NCI-H2107 treated with DMSO at 0.1 percent for 48 hours (cell line): Measurements from ENCODE around the gene MRPS5.

Source experiments
- DNase-seq: peaks from one replicate; lab custom pipeline; 2025; ENCODE audit not compliant: unreplicated experiment; lab: John Stamatoyannopoulos, UW

Gene MRPS5

DNA sequence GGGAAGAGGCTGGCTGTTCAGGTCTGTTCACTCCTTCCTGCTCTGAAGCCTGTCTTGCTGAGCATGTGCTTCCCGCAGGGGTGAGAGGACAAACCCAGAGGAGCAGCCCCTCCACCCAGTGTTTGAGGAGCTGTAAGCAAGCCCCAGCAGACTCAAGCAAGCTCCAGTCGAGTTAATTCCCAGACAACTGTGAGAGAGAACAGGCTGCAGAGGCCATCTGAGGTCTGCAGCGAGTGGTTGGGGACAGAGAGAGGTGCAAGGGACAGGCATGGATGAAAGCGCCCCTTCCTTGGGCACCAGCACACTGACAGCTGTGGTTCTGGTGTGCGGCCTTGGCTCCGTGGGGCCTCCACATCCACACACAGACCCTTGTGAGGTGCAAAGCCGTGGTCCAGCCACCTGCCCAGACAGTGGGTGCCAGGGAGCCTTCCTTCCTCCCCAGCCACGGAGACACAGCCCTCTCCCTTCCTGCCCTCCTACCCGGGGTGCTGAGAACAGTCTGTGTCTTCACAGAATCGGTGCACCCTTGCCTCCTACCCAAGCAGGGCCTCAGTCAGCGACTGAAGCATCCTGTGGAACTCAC lies 59.9 kb downstream of the MRPS5 start:
- DNase-seq, result no peak

GRCh38 chr2:95061119-95061512 lies 60.5 kb downstream of the MRPS5 start:
- DNase-seq, result no peak

GRCh38 chr2:95060446-95061118 lies 61.0 kb downstream of the MRPS5 start:
- no peak for DNase-seq

- no peak for DNase-seq
Observed at GRCh38 chr2:95059656-95060370, 61.8 kb downstream of the MRPS5 start.

DNA sequence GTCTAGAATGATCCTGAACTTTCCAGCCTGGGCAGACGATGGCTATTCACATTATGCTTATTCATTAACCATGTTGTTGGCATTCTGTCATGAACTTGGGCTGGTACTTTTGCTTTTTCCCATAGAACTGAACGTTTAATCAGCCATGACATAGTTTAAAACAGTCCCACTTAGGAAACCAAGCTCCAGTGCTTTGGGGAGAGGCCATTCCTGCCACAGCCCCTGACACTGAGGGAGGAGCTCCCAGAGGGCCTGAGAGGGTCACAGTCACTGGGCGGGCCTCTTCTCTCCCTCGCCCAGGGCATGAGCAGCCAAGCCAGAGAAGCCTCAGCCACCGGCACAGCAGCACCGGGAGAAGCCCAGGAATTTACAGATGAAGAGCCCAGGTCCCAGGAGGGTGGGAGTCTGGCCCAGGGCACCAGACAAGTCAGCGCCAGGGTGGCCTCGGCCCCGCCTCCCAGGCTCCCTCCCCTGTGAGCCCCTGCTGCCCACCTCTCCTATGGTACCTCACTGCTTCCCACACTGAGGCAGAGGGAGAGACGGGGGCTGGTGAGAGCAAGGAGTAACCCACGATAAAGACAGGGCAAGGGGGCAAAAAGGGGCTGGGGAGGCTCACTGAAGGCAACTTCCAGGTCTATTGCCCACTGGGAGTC lies 62.5 kb downstream of the MRPS5 start:
- no peak for DNase-seq

- no peak for DNase-seq
Observed at GRCh38 chr2:95058466-95058988, 63.1 kb downstream of the MRPS5 start.

DNA sequence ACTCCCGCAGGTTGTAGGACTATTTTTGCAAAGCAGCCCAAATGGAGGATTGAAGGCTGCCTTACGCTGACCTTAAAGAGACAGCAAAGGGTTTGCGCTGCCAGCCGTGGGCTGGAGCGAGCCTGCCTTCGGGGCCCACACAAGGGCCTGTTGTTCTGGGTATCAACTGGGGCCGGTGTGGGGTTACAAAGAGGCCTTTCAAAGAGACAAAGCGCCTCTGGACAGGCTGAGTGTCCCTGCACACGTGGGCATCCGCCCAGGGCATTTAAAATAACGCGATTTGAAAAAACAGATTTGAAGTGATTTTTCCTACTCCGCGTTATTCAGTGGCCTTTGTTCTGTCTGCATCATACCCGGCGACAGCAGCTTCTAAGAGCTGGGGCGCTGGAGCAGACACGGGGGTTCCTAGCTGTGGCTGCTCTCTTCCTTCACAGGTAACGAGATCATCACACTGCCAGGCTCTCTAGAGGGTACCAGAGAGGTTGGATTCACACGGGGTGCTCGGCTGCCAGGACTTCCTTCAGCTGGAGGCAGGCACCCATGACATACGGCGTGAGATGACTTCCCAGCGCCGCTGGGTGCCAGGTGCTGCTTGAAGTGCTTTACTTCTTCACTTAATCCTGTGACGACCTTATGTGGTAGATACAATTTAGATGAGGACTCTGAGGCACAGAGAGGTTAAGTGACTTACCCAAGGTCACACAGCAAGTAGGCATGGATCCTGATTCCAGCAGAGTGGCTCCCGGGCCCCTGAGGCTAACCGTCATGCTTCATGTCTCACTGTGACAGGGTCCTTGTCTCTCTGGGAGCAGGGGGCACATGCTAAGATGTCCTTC lies 63.9 kb downstream of the MRPS5 start:
- no peak for DNase-seq

- DNase-seq, result no peak
Observed at GRCh38 chr2:95056461-95057459, 64.8 kb downstream of the MRPS5 start.

DNA sequence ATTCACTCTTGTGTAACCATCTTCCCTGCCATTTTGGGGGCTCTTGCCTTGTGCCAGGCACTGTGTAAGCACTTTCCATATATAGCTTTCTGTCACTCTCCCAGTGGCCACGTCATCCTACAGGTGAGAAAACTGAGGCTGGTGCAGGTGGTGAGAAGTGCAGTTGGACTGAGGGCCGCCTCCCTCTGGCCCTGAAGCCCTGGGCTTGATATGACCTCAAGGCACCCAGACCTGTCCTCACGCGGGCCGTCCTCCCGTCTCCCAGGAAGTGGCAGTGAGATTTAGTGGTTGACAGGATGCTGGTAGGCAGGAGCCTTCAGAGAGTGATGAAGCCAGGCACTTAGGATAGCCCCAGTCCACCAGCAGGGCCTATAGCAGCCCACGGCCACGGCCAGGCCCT lies 65.6 kb downstream of the MRPS5 start:
- no peak for DNase-seq

DNA sequence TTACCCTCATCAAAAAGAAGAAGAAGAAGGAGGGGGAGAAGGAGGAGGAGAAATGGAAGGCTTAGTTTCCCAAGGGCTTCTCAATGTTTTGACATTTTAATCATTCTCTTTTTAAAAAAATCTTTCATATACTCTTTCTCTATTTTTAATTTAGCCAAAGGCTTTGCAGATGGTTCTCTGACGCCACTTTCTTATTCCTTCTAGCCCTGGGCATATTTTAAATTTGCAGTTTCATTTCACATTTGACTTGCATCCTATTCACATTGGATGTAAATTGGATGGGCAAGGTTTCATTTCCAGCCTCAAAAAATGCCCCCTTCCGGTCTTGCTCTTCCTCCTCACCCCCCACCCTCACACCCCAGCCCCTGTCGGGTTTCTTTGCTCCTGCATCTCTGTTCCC lies 66.3 kb downstream of the MRPS5 start:
- DNase-seq, result no peak

DNA sequence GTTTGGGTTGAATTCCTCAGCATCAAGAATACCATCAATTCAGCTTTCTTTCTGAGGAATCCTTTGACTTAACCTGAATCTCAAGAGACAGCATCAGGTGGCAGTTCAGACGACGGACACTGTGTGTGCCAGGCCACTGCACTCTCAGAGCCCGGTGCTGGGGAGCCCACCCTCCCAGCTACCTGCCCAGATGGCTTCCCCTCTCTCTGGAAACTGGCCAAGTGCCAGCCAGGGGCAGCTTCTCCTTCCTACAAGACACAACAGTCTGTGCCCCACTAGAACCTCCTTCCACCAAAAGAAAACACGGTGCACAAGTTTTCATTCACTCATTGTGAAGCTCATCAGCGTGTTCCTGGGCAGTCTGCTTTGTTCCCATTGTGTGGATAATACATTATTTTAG lies 67.6 kb downstream of the MRPS5 start:
- no peak for DNase-seq

DNA sequence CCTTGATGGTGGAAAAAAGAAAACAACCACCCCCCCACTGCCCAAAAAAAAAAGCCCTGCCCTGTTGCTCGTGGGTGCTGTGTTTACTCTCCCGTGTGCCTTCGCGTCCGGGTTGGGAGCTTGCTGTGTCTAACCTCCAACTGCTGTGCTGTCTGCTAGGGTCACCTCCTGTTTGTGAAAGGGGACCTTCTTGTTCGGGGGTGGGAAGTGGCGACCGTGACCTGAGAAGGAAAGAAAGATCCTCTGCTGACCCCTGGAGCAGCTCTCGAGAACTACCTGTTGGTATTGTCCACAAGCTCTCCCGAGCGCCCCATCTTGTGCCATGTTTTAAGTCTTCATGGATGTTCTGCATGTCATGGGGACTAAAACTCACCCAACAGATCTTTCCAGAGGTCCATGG lies 68.1 kb downstream of the MRPS5 start:
- no peak for DNase-seq

DNA sequence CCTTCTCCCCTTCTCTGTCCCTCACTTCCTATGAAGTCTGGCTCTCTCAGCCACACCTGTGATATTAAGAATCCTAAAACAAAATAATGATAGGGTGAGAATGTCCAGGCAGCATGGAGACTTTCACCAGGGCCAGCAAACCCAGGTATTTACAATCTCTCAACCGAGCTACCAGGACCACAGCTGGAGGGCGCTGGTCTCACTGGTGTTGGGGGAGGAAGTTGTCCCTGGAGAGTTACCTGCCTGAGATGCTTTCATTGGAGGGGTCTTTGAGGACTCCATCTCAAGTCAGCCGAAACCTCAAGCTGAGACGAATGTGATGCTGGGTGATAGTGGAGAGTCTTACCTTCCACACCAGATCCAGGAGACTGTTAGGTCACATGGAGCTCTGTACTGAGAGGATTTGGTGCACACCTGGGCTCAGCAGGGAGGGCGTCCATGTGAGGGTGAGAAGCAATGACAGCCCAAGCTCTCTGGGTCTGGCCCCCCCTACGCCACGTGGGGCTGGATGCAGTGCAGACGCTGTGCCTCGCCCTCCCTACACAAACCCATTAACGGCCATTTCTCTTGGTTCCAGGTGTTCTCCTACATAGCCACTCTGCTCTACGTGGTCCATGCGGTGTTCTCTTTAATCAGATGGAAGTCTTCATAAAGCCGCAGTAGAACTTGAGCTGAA lies 68.7 kb downstream of the MRPS5 start:
- DNase-seq, result no peak

- DNase-seq, result no peak
Observed at GRCh38 chr2:95052307-95052706, 69.3 kb downstream of the MRPS5 start.

- no peak for DNase-seq
Observed at GRCh38 chr2:95051626-95052025, 70.0 kb downstream of the MRPS5 start.

- DNase-seq, result no peak
Observed at GRCh38 chr2:95050385-95051300, 71.0 kb downstream of the MRPS5 start.

GRCh38 chr2:95049961-95050360 lies 71.6 kb downstream of the MRPS5 start:
- no peak for DNase-seq

GRCh38 chr2:95049683-95049955 lies 72.0 kb downstream of the MRPS5 start:
- DNase-seq, result no peak
